Measurements from ENCODE around the gene PTRH1.

Gene PTRH1

DNA sequence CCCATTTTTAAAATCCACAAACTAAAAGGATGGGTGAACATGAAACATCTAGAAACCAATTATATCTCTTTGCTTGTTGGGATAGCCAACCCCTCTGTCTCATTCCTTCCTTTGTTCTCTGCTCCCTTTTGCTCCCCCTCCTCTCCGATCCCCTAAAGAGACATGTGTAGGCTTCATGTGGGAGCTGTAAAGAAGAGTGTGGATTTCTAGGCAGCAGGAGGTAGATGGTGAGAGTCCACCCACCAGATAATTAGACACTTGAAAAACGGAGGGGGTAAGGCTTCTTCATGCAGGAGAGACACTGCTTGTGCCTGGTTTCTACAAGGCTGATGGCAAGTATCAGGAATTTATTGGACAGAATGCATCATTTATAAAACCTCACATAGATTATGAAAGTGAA lies 36.0 kb downstream of the PTRH1 start:
- Histone ChIP-seq H3K4me1 (ENCODE audit: insufficient read depth, low read length) (no peaks in the 10 kb centered on the region), H3K36me3 (ENCODE audit: insufficient read depth, low read length) (0 out of 2 replicates have a peak, but pooled peaks cover 9% of the 10 kb centered on the region), H2AFZ (ENCODE audit: low read depth, low read length) (no peak overlapping the region), H3K4me3 (ENCODE audit: low read depth in 1 of 2, low read length in 2 of 2) (no peak overlapping the region), H3K9me3 (ENCODE audit: insufficient read depth, low read length, severe bottlenecking) (no peaks in the 10 kb centered on the region), H3K4me2 (ENCODE audit: insufficient read depth, low read length) (no peak overlapping the region), H3K9ac (ENCODE audit: low read depth, low read length) (no peak overlapping the region), H3K27me3 (ENCODE audit: insufficient read depth, low read length, poor library complexity) (no peaks in the 10 kb centered on the region), H3K79me2 (ENCODE audit: insufficient read depth, low read length) (no peaks in the 10 kb centered on the region), H4K20me1 (ENCODE audit: insufficient read depth, low read length) (no peaks in the 10 kb centered on the region), H3K27ac (ENCODE audit: low read length) (no peak overlapping the region)
- no peak for ATAC-seq (ENCODE audit: insufficient read depth, low read depth)
- TF ChIP-seq, protein P1, sequence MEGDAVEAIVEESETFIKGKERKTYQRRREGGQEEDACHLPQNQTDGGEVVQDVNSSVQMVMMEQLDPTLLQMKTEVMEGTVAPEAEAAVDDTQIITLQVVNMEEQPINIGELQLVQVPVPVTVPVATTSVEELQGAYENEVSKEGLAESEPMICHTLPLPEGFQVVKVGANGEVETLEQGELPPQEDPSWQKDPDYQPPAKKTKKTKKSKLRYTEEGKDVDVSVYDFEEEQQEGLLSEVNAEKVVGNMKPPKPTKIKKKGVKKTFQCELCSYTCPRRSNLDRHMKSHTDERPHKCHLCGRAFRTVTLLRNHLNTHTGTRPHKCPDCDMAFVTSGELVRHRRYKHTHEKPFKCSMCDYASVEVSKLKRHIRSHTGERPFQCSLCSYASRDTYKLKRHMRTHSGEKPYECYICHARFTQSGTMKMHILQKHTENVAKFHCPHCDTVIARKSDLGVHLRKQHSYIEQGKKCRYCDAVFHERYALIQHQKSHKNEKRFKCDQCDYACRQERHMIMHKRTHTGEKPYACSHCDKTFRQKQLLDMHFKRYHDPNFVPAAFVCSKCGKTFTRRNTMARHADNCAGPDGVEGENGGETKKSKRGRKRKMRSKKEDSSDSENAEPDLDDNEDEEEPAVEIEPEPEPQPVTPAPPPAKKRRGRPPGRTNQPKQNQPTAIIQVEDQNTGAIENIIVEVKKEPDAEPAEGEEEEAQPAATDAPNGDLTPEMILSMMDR (IDR thresholded peaks at IDR 0.05; ENCODE audit: borderline replicate concordance, extremely low read depth, low read length, poor library complexity, severe bottlenecking): no peak
- TF ChIP-seq EZH2 (IDR thresholded peaks at IDR 0.05; ENCODE audit: borderline replicate concordance, low read depth, low read length, severe bottlenecking): no peak
- no peak for DNase-seq

DNA sequence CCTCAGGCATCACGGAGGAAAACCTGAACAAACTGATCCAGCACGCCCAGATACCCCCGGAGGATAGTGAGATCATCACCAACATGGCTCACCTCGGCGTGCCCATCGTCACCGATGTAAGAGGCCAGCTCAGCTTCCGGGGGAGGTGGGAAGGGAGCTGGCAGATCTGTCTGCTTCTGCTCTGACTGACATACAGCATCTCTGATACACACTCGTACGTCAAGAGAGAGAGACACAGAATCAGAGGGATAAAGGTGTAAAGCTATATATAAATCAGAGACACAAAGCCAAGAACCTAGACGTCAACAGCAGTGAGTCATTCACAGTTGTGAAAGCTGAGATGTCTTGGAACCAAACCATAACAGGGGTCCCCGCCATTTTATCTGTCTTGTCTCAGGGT lies 38.8 kb downstream of the PTRH1 start:
- no peak overlapping the region for H3K27ac ChIP-seq (ENCODE audit: low read length)
- no peak overlapping the region for H3K4me2 ChIP-seq (ENCODE audit: insufficient read depth, low read length)
- DNase-seq: no peak
- no peak for ATAC-seq (ENCODE audit: insufficient read depth, low read depth)
- H3K4me3 ChIP-seq (ENCODE audit: low read depth in 1 of 2, low read length in 2 of 2): no peak overlapping the region
- no peak overlapping the region for H3K9ac ChIP-seq (ENCODE audit: low read depth, low read length)
- no peaks in the 10 kb centered on the region for H4K20me1 ChIP-seq (ENCODE audit: insufficient read depth, low read length)
- H3K27me3 ChIP-seq (ENCODE audit: insufficient read depth, low read length, poor library complexity): no peaks in the 10 kb centered on the region
- no peak overlapping the region for H2AFZ ChIP-seq (ENCODE audit: low read depth, low read length)
- H3K9me3 ChIP-seq (ENCODE audit: insufficient read depth, low read length, severe bottlenecking): no peaks in the 10 kb centered on the region
- 0 out of 2 replicates have a peak, but pooled peaks cover 3% of the 10 kb centered on the region for H3K36me3 ChIP-seq (ENCODE audit: insufficient read depth, low read length)
- no peaks in the 10 kb centered on the region for H3K79me2 ChIP-seq (ENCODE audit: insufficient read depth, low read length)
- TF ChIP-seq EZH2 (IDR thresholded peaks at IDR 0.05; ENCODE audit: borderline replicate concordance, low read depth, low read length, severe bottlenecking): no peak
- TF ChIP-seq, protein P1 (IDR thresholded peaks at IDR 0.05; ENCODE audit: borderline replicate concordance, extremely low read depth, low read length, poor library complexity, severe bottlenecking): no peak
- H3K4me1 ChIP-seq (ENCODE audit: insufficient read depth, low read length): no peaks in the 10 kb centered on the region

DNA sequence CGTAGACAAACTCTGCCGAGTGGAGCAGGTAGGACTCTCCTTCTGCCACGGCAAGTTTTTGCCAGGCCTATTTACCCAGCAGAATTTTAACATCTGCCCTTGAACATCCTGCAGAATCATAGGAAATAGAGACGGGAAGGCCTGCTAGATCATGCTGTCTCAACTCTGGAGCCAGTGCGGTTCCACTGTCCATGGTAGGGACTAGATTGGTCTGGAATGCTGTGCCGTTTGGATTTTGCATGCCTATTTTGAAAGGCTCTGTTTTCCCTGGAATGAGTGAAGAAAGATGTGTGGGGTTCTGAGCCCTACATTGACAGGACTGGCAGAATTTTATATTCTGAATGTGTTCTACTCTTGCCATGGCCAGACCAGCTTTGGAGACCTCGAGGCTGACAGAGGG lies 42.2 kb downstream of the PTRH1 start:
- H3K27ac ChIP-seq (ENCODE audit: low read length): no peak overlapping the region
- no peaks in the 10 kb centered on the region for H3K9me3 ChIP-seq (ENCODE audit: insufficient read depth, low read length, severe bottlenecking)
- H4K20me1 ChIP-seq (ENCODE audit: insufficient read depth, low read length): no peaks in the 10 kb centered on the region
- H3K79me2 ChIP-seq (ENCODE audit: insufficient read depth, low read length): no peaks in the 10 kb centered on the region
- H3K4me3 ChIP-seq (ENCODE audit: low read depth in 1 of 2, low read length in 2 of 2): no peak overlapping the region
- ATAC-seq (ENCODE audit: insufficient read depth, low read depth): no peak
- no peak overlapping the region for H3K9ac ChIP-seq (ENCODE audit: low read depth, low read length)
- no peak overlapping the region for H2AFZ ChIP-seq (ENCODE audit: low read depth, low read length)
- no peaks in the 10 kb centered on the region for H3K4me1 ChIP-seq (ENCODE audit: insufficient read depth, low read length)
- no peaks in the 10 kb centered on the region for H3K27me3 ChIP-seq (ENCODE audit: insufficient read depth, low read length, poor library complexity)
- 0 out of 2 replicates have a peak, but pooled peaks cover under 1% of the 10 kb centered on the region for H3K36me3 ChIP-seq (ENCODE audit: insufficient read depth, low read length)
- TF ChIP-seq, protein P1 (IDR thresholded peaks at IDR 0.05; ENCODE audit: borderline replicate concordance, extremely low read depth, low read length, poor library complexity, severe bottlenecking): no peak
- no peak for TF ChIP-seq EZH2 (IDR thresholded peaks at IDR 0.05; ENCODE audit: borderline replicate concordance, low read depth, low read length, severe bottlenecking)
- no peak for DNase-seq
- no peak overlapping the region for H3K4me2 ChIP-seq (ENCODE audit: insufficient read depth, low read length)

DNA sequence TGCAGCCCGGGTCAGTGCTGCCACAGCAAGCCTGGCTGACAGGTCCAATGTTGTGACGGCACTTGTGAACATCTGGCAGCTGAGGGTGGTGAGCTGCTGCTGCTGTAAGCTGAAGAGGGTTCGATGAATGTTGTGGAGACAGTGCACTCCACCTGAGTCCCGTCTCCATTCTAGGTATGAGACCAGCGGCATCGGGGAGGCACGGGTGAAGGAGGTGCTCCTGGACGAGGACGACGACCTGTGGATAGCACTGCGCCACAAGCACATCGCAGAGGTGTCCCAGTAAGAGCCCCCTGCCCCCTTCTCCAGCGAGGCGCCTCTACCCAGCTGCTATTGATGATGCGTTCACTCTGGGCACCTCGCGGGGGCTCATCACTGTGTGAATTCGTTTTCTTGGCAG lies 47.6 kb downstream of the PTRH1 start:
- Histone ChIP-seq H3K4me3 (ENCODE audit: low read depth in 1 of 2, low read length in 2 of 2) (no peak overlapping the region), H2AFZ (ENCODE audit: low read depth, low read length) (no peak overlapping the region), H3K4me2 (ENCODE audit: insufficient read depth, low read length) (no peak overlapping the region), H3K9me3 (ENCODE audit: insufficient read depth, low read length, severe bottlenecking) (no peaks in the 10 kb centered on the region), H3K27ac (ENCODE audit: low read length) (no peak overlapping the region), H3K4me1 (ENCODE audit: insufficient read depth, low read length) (no peaks in the 10 kb centered on the region), H3K9ac (ENCODE audit: low read depth, low read length) (no peak overlapping the region), H3K79me2 (ENCODE audit: insufficient read depth, low read length) (no peaks in the 10 kb centered on the region), H4K20me1 (ENCODE audit: insufficient read depth, low read length) (no peaks in the 10 kb centered on the region), H3K27me3 (ENCODE audit: insufficient read depth, low read length, poor library complexity) (no peaks in the 10 kb centered on the region), H3K36me3 (ENCODE audit: insufficient read depth, low read length) (peaks cover 3% of the 10 kb centered on the region; the same call in 1 of the 2 replicates)
- DNase-seq (no peak), ATAC-seq (ENCODE audit: insufficient read depth, low read depth) (no peak)
- no peak for TF ChIP-seq EZH2 (IDR thresholded peaks at IDR 0.05; ENCODE audit: borderline replicate concordance, low read depth, low read length, severe bottlenecking)
- TF ChIP-seq, protein P1 (IDR thresholded peaks at IDR 0.05; ENCODE audit: borderline replicate concordance, extremely low read depth, low read length, poor library complexity, severe bottlenecking): no peak
